C4-2B (cell line): ENCODE data around the gene SHCBP1L.

Source experiments
- H3K27ac ChIP-seq: fragments of 450-650 bp; 2 replicates; pipeline ENCODE4 v1.5.1; 2017
- ZFX ChIP-seq: fragments of 450-650 bp; IDR thresholded peaks from 2 replicates; pipeline ENCODE4 v1.6.1; 2017
- TF ChIP-seq, protein P1 (sequence below): fragments of 450-650 bp; conservative IDR thresholded peaks from 2 replicates; pipeline ENCODE4 v1.5.1; 2017; ENCODE audit warnings: mild to moderate bottlenecking

SHCBP1L gene

DNA sequence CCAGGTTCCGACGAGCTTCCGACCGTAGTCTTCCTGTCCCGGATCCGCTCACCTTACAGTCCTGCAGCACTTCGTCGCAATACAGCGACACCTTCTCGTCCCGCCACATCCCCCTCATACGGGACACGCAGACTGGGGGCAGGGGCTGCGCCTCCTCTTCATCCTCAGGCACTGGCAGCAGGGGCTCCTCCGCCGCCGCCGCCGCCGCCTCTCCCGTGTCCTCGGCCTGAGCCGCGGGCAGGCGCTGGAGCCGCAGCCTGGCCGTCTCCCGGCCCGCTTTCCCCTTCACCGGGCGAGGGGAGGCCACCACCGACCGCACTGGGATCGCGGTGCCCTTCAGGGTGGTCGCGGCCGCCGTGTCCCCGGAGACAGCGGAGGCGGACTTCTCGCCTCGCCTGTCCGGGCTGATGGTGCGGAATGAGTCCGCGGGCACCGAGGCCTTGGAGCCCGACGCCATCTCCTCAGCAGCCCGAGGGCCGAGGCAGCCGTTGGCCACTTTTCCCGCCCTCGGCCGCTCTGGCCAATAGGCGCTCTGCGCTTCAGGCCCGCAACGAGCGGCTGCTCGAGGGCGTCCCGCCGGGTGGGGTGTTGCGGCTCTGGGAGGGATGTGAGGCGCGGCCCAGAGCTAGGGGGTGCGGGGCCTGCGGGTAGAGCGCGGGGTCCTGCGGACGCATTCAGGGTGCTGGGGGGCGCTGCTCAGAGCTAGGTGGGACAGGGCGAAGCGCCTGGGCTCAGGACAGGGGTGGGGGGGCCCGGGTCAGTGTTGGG lies at the start of gene SHCBP1L:
TSS of gene SHCBP1L (minus strand) at position 490 of the 768 bp plus-strand sequence. CDS start at position 457, 33 bp downstream.
- no peak for TF ChIP-seq ZFX
- TF ChIP-seq, protein P1, sequence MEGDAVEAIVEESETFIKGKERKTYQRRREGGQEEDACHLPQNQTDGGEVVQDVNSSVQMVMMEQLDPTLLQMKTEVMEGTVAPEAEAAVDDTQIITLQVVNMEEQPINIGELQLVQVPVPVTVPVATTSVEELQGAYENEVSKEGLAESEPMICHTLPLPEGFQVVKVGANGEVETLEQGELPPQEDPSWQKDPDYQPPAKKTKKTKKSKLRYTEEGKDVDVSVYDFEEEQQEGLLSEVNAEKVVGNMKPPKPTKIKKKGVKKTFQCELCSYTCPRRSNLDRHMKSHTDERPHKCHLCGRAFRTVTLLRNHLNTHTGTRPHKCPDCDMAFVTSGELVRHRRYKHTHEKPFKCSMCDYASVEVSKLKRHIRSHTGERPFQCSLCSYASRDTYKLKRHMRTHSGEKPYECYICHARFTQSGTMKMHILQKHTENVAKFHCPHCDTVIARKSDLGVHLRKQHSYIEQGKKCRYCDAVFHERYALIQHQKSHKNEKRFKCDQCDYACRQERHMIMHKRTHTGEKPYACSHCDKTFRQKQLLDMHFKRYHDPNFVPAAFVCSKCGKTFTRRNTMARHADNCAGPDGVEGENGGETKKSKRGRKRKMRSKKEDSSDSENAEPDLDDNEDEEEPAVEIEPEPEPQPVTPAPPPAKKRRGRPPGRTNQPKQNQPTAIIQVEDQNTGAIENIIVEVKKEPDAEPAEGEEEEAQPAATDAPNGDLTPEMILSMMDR, result no peak
- no peak within 1 kb of the TSS for H3K27ac ChIP-seq

DNA sequence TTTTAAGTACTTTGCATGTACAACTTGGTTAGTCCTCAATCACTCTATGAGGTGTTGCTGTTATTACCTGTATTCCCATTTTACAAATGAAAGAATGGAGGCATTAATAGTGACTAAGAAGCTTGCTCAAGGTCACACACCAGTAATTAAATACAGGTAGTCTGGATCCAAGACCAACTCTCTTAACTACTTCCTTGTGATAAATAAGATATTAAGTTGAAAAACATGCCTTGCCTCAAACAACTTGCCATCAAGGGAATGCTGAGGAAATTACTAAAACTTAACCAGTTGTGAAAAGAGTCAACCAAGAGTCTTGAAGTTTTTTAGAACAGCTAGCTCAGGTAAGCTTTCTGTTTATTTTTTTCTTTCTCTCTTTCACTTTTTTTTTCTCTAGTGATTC lies 49.3 kb upstream of the SHCBP1L start:
- H3K27ac ChIP-seq, result no peak overlapping the region
- TF ChIP-seq ZFX, result no peak
- TF ChIP-seq, protein P1, result no peak

- H3K27ac ChIP-seq, result no peak overlapping the region
These were observed 47.4 kb upstream of the SHCBP1L start for GRCh38 chr1:183000167-183000962.

DNA sequence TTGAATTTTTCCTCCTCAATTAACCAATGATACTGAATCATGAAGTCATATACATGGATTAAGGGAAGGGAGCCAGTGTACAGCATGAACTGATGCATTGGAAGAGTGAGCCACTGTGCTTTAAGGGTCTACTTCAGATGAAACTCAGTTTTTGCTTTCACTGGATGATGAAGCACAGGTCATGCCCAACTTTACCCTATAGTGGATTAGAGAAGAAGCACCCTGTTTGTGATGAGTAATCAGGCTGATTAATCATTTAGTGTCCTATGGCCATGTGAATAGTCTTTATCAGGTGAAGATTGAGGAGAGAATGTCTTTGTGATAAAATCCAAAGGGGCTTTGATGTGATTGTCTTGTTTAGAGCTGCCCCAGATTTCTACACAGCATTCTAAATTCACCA lies 45.5 kb upstream of the SHCBP1L start:
- H3K27ac ChIP-seq, result no peak overlapping the region
- TF ChIP-seq, protein P1, result no peak
- no peak for TF ChIP-seq ZFX

More at GRCh38 chr1:183000167-183000962, 47.4 kb upstream of the SHCBP1L start:
- TF ChIP-seq, protein P1, result no peak
- no peak for TF ChIP-seq ZFX

GRCh38 chr1:182996816-182997215 lies 43.9 kb upstream of the SHCBP1L start:
- no peak for TF ChIP-seq ZFX
- TF ChIP-seq, protein P1, result no peak
- H3K27ac ChIP-seq, result no peak overlapping the region

DNA sequence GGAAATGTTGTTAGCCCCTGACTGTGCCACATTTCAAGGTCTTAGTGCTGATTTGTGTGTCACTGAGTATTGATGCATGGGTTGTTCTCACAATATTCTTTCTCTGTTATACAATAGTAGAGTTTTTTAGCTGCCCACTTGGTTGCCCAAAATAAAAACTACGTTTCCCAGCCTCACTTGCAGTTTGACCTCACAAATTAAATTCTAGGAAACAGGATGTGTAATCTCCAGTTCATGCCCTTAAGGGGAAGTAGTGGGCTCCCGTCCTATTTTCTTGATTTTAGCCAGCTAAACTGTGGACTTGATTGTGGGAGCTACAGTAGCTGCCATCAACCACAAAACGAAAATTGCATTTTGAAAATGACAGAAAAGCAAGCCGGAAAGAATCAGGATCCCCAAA lies 42.9 kb upstream of the SHCBP1L start:
- TF ChIP-seq ZFX, result no peak
- TF ChIP-seq, protein P1, result no peak
- H3K27ac ChIP-seq, result no peak overlapping the region

DNA sequence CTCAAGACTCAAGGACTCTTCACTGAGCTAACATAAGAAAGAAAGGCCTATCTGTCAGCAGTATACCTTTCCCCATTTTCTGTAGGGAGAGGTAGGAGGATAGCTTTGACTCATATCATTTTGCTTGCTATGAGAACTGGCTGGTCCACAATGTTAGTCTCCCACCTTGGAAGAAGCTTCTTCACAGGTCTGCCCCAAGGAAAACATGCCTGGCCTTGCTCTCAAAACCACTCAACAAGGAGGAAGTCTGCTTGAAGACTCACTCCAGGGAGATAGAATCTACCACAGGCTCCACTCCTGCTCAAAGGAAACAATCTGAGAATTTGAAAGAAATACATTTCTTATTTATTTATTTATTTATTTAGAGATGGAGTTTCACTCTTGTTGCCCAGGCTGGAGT lies 40.8 kb upstream of the SHCBP1L start:
- TF ChIP-seq, protein P1, result no peak
- TF ChIP-seq ZFX, result no peak
- H3K27ac ChIP-seq, result no peak overlapping the region
